Stimulated activated naive B cell treated with anti-CD40 and anti-IgM and Interleukin-4, amounts not matched to agents 10 μg/mL and 1 μg/mL and 100 μg/mL, for 72 hours (primary cell): ENCODE measurements around the gene CSTPP1.

Source experiments
- ATAC-seq, 2 donors: fragments of 150-1000 bp; cut with Tn5 transposase; replicated peaks; 2 replicates each; pipeline ENCODE4 v1.10.0; 2021; ENCODE audit warnings: moderate library complexity in 1 of 2
- DNase-seq: peaks from one replicate; pipeline ENCODE4 v3.0.0; 2021
- H3K27ac Mint-ChIP-seq: one replicate; pipeline ENCODE4 v1.8.0; 2022; ENCODE audit warnings: mild to moderate bottlenecking, mixed read lengths
- H3K27me3 Mint-ChIP-seq, 2 donors: one replicate each; pipeline ENCODE4 v1.8.0; 2022; ENCODE audit warnings: mixed read lengths in 2 of 2
- H3K36me3 Mint-ChIP-seq, 2 donors: one replicate each; pipeline ENCODE4 v1.8.0; 2022; ENCODE audit warnings: mixed read lengths in 2 of 2, mild to moderate bottlenecking in 1 of 2
- H3K4me1 Mint-ChIP-seq, 2 donors: one replicate each; pipeline ENCODE4 v1.8.0; 2022; ENCODE audit warnings: mixed read lengths in 2 of 2, mild to moderate bottlenecking in 1 of 2
- H3K4me3 Mint-ChIP-seq, 2 donors: one replicate each; pipeline ENCODE4 v1.8.0; 2022; ENCODE audit warnings: mild to moderate bottlenecking in 2 of 2, mixed read lengths in 2 of 2, moderate library complexity in 1 of 2
- H3K9me3 Mint-ChIP-seq, 2 donors: one replicate each; pipeline ENCODE4 v1.8.0; 2022; ENCODE audit warnings: mixed read lengths in 2 of 2, mild to moderate bottlenecking in 1 of 2

The CSTPP1 gene, protein sequence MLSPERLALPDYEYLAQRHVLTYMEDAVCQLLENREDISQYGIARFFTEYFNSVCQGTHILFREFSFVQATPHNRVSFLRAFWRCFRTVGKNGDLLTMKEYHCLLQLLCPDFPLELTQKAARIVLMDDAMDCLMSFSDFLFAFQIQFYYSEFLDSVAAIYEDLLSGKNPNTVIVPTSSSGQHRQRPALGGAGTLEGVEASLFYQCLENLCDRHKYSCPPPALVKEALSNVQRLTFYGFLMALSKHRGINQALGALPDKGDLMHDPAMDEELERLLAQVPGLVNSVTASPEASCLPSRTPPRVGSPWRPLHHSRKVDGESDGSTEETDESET

DNA sequence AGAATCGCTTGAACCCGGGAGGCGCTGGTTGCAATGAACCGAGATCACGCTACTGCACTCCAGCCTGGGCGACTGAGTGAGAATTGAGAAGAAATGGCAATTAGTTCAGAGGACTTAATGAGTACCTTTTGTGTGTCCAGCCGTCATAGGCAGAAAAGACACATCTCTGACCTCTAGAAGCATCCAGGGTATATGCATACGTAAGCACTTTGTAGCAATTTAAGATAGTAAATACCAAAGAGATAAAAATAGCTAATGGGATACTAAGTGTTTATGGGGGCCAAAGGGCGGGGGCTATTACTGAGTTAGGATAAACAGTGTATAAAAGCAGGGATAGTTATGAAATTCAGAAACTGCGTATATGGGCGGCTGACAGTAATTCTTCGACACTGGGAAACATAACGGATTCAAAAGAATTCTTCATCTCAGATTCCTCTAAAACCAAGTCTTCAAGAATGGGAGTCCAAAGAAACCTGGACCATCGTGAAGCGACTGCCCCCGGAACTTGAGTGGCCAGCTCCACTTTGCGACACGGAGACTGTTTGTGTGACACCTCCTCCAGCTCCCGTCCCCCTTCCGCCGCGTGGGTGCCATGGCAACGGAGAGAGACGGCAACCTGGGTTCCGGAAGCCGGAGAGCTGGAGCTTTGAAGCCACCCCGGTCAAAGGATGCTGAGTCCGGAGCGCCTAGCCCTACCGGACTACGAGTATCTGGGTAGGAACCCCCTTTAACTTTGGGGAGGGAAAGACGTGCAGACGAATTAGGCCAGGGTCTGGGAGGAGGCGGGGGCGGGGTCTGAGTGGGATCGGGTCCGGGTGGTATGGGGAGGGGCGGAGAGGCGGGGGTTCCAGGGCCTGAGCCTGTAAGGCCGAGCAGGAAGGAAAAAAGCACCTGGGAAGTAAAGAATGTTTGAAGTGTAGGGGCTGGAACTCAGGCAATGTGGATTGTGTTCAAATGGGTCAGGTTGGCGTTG lies at the start of gene CSTPP1:
Gene CSTPP1 (plus strand): TSS at position 624 of the 973 bp plus-strand sequence. CDS start 45 bp downstream, at position 669.
- peaks cover 5 to 21% of the 10 kb centered on the region in 2 donors for H3K4me1 Mint-ChIP-seq
- peaks cover 0 to 3% of the 10 kb centered on the region in 2 donors for H3K9me3 Mint-ChIP-seq
- peak within 1 kb of the TSS; percentile 92 for H3K27ac Mint-ChIP-seq
- peaks cover 0 to 5% of the 10 kb centered on the region in 2 donors for H3K27me3 Mint-ChIP-seq
- H3K4me3 Mint-ChIP-seq = peak within 1 kb of the TSS; percentile 89 to 91
- ATAC-seq (peak; percentile 99), DNase-seq (peak; percentile 88)
- peaks cover 3 to 16% of the 10 kb centered on the region in 2 donors for H3K36me3 Mint-ChIP-seq

DNA sequence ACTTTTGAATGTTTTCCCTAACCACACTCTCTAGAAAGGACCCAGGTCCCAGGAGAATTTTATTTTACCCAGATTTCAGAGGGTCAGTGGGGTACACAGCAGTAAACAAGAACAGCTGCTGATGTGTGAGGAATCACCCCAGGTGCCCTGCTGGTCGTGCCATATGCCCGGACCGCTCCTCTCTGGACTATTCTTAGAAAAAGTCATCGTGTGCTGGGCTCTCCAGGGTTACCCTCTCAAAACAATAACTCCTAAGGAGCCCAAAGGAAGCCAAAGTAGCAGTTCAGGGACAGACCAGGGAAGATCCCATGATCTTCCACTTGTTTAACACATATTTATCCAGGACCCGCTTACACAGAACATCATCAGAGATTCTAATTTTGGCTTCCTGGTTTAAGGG lies 47.9 kb upstream of the CSTPP1 start:
- Mint-ChIP-seq H3K36me3 (no peaks in the 10 kb centered on the region), H3K4me3 (no peak overlapping the region), H3K27me3 (peaks cover 5% of the 10 kb centered on the region in 2 donors), H3K27ac (no peak overlapping the region), H3K4me1 (peaks cover 6 to 9% of the 10 kb centered on the region in 2 donors), H3K9me3 (no peaks in the 10 kb centered on the region)
- DNase-seq = no peak
- ATAC-seq = no peak

DNA sequence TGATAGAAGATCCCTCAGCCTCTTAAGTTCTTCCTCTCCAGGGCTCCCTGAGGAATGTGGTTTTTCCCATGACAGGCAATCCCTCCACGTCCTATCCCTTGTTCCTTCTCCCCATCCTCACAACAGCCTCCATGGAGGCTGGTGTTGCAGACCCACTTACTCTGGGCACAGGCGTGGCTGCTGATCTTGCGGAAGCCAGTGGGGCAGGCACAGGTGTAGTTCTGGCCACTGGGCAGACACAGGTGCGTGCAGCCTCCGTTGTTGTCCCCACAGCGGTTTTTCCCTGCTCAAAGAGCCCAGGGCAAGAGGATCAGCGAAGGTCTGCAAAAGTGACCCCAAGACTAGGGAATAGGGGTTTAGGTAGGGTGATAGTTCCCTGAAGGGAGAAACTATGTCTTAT lies 47.3 kb upstream of the CSTPP1 start:
- Mint-ChIP-seq H3K9me3 (no peaks in the 10 kb centered on the region), H3K4me1 (peaks cover 6 to 9% of the 10 kb centered on the region in 2 donors), H3K27ac (no peak overlapping the region), H3K36me3 (no peaks in the 10 kb centered on the region), H3K4me3 (no peak overlapping the region), H3K27me3 (peaks cover 5% of the 10 kb centered on the region in 2 donors)
- ATAC-seq = no peak
- DNase-seq = no peak

DNA sequence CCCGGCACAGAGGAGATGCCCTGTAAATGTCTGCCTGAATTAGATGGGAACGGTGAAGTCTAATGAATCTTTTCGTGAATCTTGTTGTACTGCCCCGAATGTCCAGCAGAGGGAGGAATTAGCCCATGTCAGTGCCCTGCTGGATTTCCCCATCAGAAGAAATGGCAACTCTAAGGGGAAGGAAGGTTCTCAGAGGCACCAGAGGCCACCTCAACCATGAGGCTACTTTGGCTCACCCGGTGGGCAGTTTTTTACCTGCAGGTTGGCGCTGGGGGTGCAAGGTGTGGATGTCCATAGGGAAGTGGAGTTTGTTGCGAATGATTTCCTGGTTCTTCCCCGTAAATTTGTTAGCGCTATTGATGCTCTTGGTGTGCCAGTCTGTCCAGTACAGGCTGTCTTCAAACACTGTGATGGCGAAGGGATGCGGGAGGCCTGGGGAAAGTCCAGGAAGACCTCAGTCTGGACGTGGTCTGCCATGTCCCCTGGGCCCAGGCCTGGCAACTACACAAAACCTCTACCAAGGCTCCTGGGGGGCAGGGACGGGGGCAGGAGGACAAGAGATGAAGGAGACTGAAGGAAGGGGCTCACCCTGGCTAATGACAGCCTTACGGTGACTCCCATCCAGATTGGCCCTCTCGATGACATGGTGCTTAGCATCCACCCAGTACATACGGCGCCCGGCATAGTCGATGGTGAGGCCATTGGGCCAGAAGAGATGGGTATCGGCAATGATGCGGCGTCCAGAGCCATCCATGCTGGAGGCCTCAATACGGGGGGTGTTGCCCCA lies 46.7 kb upstream of the CSTPP1 start:
- H3K9me3 Mint-ChIP-seq = no peaks in the 10 kb centered on the region
- peaks cover 6 to 9% of the 10 kb centered on the region in 2 donors for H3K4me1 Mint-ChIP-seq
- no peaks in the 10 kb centered on the region for H3K36me3 Mint-ChIP-seq
- no peak overlapping the region for H3K27ac Mint-ChIP-seq
- H3K4me3 Mint-ChIP-seq = no peak overlapping the region
- peaks cover 5% of the 10 kb centered on the region in 2 donors for H3K27me3 Mint-ChIP-seq
- DNase-seq (peak; percentile 56), ATAC-seq (peak; percentile 94 to 96)

DNA sequence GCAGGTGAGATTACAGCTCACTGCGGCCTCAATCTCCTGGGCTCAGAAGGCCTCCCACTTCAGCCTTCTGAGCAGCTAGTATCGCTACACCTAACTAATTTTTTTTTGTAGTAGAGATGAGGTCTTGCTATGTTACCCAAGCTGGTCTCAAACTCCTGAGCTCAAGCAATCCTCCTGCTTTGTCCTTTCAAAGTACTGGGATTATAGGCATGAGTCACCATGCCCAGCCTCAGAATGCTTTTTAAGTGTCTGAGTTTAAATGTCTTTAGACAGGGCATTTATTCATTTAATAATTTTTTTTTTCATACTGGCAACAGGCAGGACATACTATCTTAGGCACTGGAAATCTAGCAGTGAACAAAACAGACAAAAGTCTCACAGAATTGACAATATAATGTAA lies 45.9 kb upstream of the CSTPP1 start:
- Mint-ChIP-seq H3K4me3 (no peak overlapping the region), H3K27ac (no peak overlapping the region), H3K4me1 (peaks cover 6 to 9% of the 10 kb centered on the region in 2 donors), H3K36me3 (no peaks in the 10 kb centered on the region), H3K9me3 (no peaks in the 10 kb centered on the region), H3K27me3 (peaks cover 5% of the 10 kb centered on the region in 2 donors)
- no peak for ATAC-seq
- no peak for DNase-seq

DNA sequence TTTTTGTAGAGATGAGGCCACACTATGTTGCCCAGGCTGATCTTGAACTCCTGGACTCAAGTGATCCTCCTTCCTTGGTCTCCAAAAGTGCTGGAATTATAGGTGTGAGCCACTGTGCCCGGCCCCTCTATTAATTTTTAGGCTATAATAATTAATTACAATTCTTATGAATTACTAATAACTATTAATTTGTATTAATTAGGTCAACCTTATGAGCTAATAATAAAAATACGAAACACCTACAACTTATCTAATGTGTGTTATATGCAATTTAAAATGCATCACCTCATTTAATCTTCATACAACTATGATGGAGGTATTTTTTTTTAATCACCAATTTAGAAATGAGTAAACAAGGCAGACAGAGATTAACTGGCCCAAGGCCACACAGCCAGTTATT lies 44.5 kb upstream of the CSTPP1 start:
- H3K4me3 Mint-ChIP-seq = no peak overlapping the region
- no peaks in the 10 kb centered on the region for H3K9me3 Mint-ChIP-seq
- H3K27me3 Mint-ChIP-seq = peaks cover 5% of the 10 kb centered on the region in 2 donors
- peaks cover 6 to 9% of the 10 kb centered on the region in 2 donors for H3K4me1 Mint-ChIP-seq
- ATAC-seq = no peak
- no peaks in the 10 kb centered on the region for H3K36me3 Mint-ChIP-seq
- no peak overlapping the region for H3K27ac Mint-ChIP-seq
- no peak for DNase-seq

DNA sequence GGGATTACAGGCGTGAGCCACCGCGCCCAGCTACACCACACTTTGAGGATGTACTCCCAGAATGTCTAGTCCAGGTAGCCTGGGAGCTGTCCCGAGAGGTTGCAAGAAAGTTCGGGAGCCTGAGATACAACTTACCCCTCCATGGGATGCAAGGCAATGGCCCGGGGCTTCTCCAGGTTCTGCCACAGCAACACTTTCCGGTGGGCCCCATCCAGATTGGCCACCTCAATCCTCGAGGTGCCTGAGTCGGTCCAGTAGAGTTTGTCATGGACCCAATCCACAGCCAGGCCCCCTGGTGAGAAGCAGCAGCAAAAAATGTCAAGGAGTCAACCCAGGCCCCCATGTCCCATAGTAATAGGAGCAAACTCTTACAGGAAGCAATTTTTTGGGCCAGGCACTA lies 43.7 kb upstream of the CSTPP1 start:
- ATAC-seq = no peak
- Mint-ChIP-seq H3K4me3 (no peak overlapping the region), H3K27ac (no peak overlapping the region), H3K36me3 (no peaks in the 10 kb centered on the region), H3K9me3 (no peaks in the 10 kb centered on the region), H3K27me3 (peaks cover 5% of the 10 kb centered on the region in 2 donors), H3K4me1 (peaks cover 6 to 9% of the 10 kb centered on the region in 2 donors)
- no peak for DNase-seq

DNA sequence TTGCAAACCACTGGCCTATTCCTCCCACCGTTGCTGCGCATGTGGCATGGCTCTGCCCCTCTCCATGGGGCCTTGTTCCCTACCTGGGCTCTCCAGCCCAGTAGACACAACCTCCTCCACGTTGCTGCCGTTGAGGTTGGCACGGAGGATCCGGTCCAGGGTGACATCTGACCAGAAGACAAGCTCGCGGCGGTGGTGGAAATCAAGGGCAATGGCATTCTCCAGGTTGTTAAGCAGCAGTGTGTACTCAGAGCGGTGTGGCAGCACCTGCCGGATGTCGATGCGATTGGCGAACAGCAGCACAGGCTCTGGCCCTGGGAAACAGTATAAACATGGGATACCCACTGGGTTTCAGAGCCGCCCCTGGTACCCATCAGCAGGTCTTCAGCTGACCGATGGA lies 42.1 kb upstream of the CSTPP1 start:
- H3K27me3 Mint-ChIP-seq = peaks cover under 1% of the 10 kb centered on the region in 2 donors
- DNase-seq (no peak), ATAC-seq (no peak)
- H3K9me3 Mint-ChIP-seq = no peaks in the 10 kb centered on the region
- H3K4me3 Mint-ChIP-seq = no peak overlapping the region
- H3K27ac Mint-ChIP-seq = no peak overlapping the region
- H3K36me3 Mint-ChIP-seq = no peaks in the 10 kb centered on the region
- peaks cover 5% of the 10 kb centered on the region in 2 donors for H3K4me1 Mint-ChIP-seq

DNA sequence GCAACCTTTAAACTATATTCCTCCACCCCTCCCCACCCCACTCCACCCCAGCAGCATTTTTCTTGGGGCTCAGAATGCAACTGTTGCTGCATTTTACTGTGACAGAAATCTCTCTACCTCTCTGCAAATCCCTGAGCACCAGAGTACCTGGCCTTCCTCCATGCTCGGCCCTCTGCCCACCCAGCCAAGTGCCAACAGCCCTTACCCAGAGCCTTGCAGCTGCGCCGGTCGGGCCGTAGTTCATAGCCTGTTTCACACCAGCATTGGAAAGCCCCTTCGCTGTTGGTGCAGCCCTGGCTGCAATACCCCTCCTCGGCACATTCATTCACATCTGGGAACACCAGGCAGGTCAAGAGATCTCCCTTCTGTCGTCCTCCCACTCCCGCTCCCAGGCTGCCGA lies 41.6 kb upstream of the CSTPP1 start:
- Mint-ChIP-seq H3K9me3 (no peaks in the 10 kb centered on the region), H3K36me3 (no peaks in the 10 kb centered on the region), H3K27ac (no peak overlapping the region), H3K4me3 (no peak overlapping the region), H3K27me3 (no peaks in the 10 kb centered on the region), H3K4me1 (peaks cover under 1% of the 10 kb centered on the region in 2 donors)
- DNase-seq (no peak), ATAC-seq (no peak)

DNA sequence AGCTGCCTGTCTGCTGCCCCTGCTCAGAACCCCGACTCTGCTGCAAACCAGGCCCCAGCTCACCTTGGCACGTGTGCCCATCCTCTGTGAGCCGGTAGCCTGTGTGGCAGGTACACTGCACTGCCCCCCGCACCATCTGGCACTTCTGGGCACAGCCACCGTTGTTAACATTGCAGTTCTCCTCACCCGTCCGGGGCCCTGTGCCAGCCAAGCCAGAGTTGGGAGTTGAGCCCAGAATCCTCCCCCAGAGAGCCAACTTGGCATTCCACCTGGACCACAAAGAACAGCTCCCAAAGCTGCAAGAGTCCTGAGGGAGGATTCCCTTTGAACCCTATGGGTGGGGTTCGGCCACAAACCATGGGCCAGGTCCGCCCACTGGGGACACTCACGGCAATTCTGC lies 40.7 kb upstream of the CSTPP1 start:
- ATAC-seq = no peak
- Mint-ChIP-seq H3K27me3 (no peaks in the 10 kb centered on the region), H3K4me1 (no peaks in the 10 kb centered on the region), H3K4me3 (no peak overlapping the region), H3K27ac (no peak overlapping the region), H3K36me3 (no peaks in the 10 kb centered on the region), H3K9me3 (no peaks in the 10 kb centered on the region)
- DNase-seq = no peak

DNA sequence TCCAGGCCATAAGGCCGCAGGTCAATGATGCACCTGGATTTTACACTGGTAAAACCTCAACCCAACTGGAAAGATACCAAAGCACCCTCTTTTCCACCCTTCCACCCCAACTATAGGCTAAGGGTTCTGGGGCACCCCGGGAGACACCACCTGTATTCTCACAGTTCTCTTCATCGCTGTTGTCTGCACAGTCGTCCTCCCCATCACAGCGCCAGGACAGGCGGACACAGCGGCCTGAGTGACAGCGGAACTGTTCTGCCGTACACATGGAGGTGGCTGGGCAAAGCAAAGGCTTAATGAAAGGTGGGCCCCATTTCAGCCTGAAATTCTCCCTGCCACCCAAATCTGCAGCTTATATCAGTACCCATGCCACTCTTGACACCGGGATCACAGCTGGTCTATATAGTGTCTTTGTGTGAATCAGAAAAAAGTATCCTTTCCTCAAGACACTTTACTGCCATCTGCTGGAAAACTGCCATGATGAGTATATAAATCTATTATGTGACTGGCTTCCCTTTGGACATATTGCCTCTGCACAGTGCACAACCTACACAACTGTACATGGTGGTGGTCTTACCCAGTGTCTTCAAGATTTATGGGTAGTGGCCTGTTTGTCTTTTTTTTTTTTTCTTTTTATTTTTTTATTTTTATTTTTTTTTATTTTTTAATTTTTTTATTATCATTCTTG lies 39.7 kb upstream of the CSTPP1 start:
- Mint-ChIP-seq H3K27me3 (no peaks in the 10 kb centered on the region), H3K4me1 (no peaks in the 10 kb centered on the region), H3K27ac (no peak overlapping the region), H3K4me3 (no peak overlapping the region), H3K9me3 (no peaks in the 10 kb centered on the region), H3K36me3 (no peaks in the 10 kb centered on the region)
- ATAC-seq = peak; percentile 55 to 68
- DNase-seq = no peak

DNA sequence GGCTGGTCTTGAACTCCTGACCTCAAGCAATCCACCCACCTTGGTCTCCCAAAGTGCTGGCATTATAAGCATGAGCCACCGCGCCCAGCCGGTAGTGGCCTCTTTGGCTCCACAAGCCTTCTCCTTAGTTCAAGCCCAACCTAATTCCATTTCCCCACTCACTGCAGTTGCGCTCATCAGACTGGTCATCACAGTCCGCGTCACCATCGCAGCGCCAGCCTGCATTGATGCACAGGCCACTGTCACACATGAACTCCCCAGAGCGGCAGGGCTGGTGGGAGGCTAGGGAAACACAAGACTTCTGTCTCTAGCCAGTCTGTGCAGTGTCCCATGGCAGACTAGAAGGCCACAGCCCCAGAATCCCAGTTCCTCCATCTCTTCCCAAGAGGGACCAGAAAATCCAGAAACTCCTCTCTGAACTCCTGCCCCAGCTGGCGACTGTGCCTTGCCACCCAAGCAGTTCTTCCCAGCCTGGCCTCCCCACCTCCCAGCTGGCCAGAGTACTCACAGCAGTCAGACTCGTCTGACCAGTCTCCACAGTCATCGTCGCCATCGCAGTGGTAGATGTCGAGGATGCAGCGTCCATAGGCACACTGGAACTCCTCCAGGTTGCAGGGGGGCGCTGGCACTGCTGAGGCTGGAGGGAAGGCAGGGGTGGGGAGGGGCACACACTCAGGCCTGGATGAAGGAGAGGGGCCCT lies 38.0 kb upstream of the CSTPP1 start:
- H3K4me3 Mint-ChIP-seq = no peak overlapping the region

DNA sequence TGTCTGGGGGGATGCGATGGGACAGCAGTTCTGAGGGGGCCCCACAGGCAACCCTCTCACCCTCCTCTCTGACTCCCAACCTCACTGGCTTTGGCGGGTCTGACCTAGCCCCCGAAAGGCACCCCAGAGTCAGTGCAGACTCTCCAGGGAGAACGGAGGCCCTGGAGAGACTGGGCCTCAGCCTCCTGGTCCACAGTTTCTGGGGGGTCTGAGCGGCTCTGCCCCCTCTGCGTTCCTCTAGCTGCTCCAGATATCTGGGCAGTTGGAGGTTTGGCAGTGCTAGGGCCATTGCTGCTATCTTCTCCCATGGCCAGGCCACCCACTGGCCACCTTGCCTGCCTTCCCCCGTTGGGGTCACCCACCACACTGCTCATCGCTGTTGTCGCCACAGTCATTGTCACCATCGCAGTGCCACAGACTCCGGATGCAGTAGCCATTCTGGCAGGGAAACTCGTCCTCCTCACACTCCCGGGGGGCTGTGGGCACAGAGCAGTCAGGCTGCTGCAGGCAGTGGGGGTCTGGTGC lies 37.0 kb upstream of the CSTPP1 start:
- DNase-seq = no peak
- ATAC-seq = no peak
- Mint-ChIP-seq H3K4me1 (no peaks in the 10 kb centered on the region), H3K9me3 (no peaks in the 10 kb centered on the region), H3K27ac (no peak overlapping the region), H3K36me3 (no peaks in the 10 kb centered on the region), H3K27me3 (no peaks in the 10 kb centered on the region), H3K4me3 (no peak overlapping the region)

More for the DNA sequence above, 38.0 kb upstream of the CSTPP1 start:
- ATAC-seq (no peak), DNase-seq (no peak)
- Mint-ChIP-seq H3K9me3 (no peaks in the 10 kb centered on the region), H3K36me3 (no peaks in the 10 kb centered on the region), H3K27ac (no peak overlapping the region), H3K4me1 (no peaks in the 10 kb centered on the region), H3K27me3 (no peaks in the 10 kb centered on the region)
